Forelimb muscle (tissue), 1 donor: ENCODE results near the gene SMTN. TPM values are rescaled to one million over a fixed set of nuclear protein-coding genes. Genes with fewer than 3 reads are reported as not detected.
"Not testable (repeated sequence)": the region's sequence is repeated elsewhere in the genome, so short reads cannot be mapped to it uniquely, and the experiment has no call there.

Experiments used
- DNase-seq: peaks from one replicate; pipeline ENCODE4 v3.0.0-alpha.2; 2013; ENCODE audit warnings: low read depth
- polyA plus RNA-seq: library from polyadenylated mRNA; unstranded; fragments of 120-200 nt; gene quantifications from one replicate; pipeline ENCODE4 v1.2.1, GENCODE V29; 2013; ENCODE audit not compliant: insufficient read length

Gene SMTN
- polyA plus RNA-seq, result 258 TPM

- DNase-seq, result peak; percentile 81
Measured at GRCh38 chr22:31080848-31081649, at the start of gene SMTN. Gene SMTN (plus strand): TSS chr22:31081318. CDS start chr22:31083259, 1,941 bp downstream.

GRCh38 chr22:31036671-31037550 lies 44.2 kb upstream of the SMTN start:
- no peak for DNase-seq

- no peak for DNase-seq
Measured at GRCh38 chr22:31038686-31039085, 42.4 kb upstream of the SMTN start.

GRCh38 chr22:31039393-31039792 lies 41.7 kb upstream of the SMTN start:
- no peak for DNase-seq

- DNase-seq, result no peak
Measured at GRCh38 chr22:31040542-31041398, 40.3 kb upstream of the SMTN start.

- DNase-seq, result no peak
Measured at GRCh38 chr22:31044262-31044861, 36.8 kb upstream of the SMTN start.

GRCh38 chr22:31045900-31046538 lies 35.1 kb upstream of the SMTN start:
- no peak for DNase-seq

GRCh38 chr22:31046539-31047226 lies 34.4 kb upstream of the SMTN start:
- no peak for DNase-seq

GRCh38 chr22:31048570-31048969 lies 32.5 kb upstream of the SMTN start:
- no peak for DNase-seq

- DNase-seq, result no peak
Measured at GRCh38 chr22:31049815-31050420, 31.2 kb upstream of the SMTN start.

GRCh38 chr22:31055117-31055634 lies 25.9 kb upstream of the SMTN start:
- DNase-seq, result no peak

GRCh38 chr22:31055635-31056159 lies 25.4 kb upstream of the SMTN start:
- DNase-seq, result peak; percentile 79

GRCh38 chr22:31056986-31057599 lies 24.0 kb upstream of the SMTN start:
- DNase-seq, result no peak

- DNase-seq, result not testable (repeated sequence)
Measured at GRCh38 chr22:31059663-31060062, 21.5 kb upstream of the SMTN start.

GRCh38 chr22:31062566-31063230 lies 18.4 kb upstream of the SMTN start:
- DNase-seq, result no peak

GRCh38 chr22:31064369-31064768 lies 16.7 kb upstream of the SMTN start:
- DNase-seq, result no peak

GRCh38 chr22:31068970-31069369 lies 12.1 kb upstream of the SMTN start:
- DNase-seq, result no peak

- not testable (repeated sequence) for DNase-seq
Measured at GRCh38 chr22:31069691-31070314, 11.3 kb upstream of the SMTN start.
